Panc1 (cell line): ENCODE results near the gene B4GALT6. TPM values are rescaled to one million over a fixed set of nuclear protein-coding genes. Genes with fewer than 3 reads are reported as not detected.

Experiments used
- ATAC-seq: fragments of 200-7000 bp; cut with Tn5 transposase; 2 replicates; pipeline ENCODE4 v1.9.1; 2020; ENCODE audit warnings: mild to moderate bottlenecking, moderate library complexity
- BruUV-seq: library from RNA; stranded (reverse); fragments of 400-500 nt; replicated peaks from 2 replicates; lab custom pipeline; 2021; lab: Mats Ljungman, UMichigan
- CTCF ChIA-PET: fragments of 300-600 bp; sonication (Branson Sonifier 250); formaldehyde crosslinking; loops from one replicate; lab custom pipeline; 2022; ENCODE audit warnings: antibody characterized with exemption; lab: Charles Lee
- POLR2A ChIA-PET: fragments of 300-600 bp; sonication (Branson Sonifier 250); formaldehyde crosslinking; loops from one replicate; lab custom pipeline; 2022; ENCODE audit warnings: antibody characterized with exemption; lab: Charles Lee
- DNase-seq: peaks from one replicate; pipeline ENCODE4 v3.0.0-alpha.2; 2010; ENCODE audit warnings: low read depth, low spot score
- H3K27ac ChIP-seq: 2 replicates; pipeline ENCODE4 v1.5.1; 2011; ENCODE audit warnings: mild to moderate bottlenecking, low read length, inconsistent platforms
- H3K27me3 ChIP-seq: fragments of 200-500 bp; sonication (Bioruptor generic); 2 replicates; pipeline ENCODE4 v1.6.0; 2014; ENCODE audit warnings: low read length, inconsistent platforms; ENCODE audit not compliant: control insufficient read depth, insufficient read depth
- H3K36me3 ChIP-seq: fragments of 200-500 bp; sonication (Bioruptor generic); 2 replicates; pipeline ENCODE4 v1.5.1; 2014; ENCODE audit warnings: inconsistent platforms, mild to moderate bottlenecking, low read length, moderate library complexity; ENCODE audit not compliant: control insufficient read depth, insufficient read depth
- H3K4me1 ChIP-seq: 2 replicates; pipeline ENCODE4 v1.5.1; 2011; ENCODE audit warnings: inconsistent platforms, mild to moderate bottlenecking, low read length, moderate library complexity; ENCODE audit not compliant: control insufficient read depth, insufficient read depth
- H3K4me3 ChIP-seq, 2 experiments: 2 replicates each; pipeline ENCODE4 v1.5.1; 2011 to 2012; ENCODE audit warnings: low read depth in 2 of 2, low read length in 2 of 2, mild to moderate bottlenecking in 2 of 2, inconsistent platforms in 1 of 2, moderate library complexity in 1 of 2
- H3K9me3 ChIP-seq: fragments of 200-500 bp; sonication (Bioruptor generic); 2 replicates; pipeline ENCODE4 v1.5.1; 2014; ENCODE audit warnings: low read depth, mild to moderate bottlenecking, inconsistent platforms, low read length, moderate library complexity; ENCODE audit not compliant: control insufficient read depth, insufficient read depth
- POLR2AphosphoS5 ChIP-seq: IDR thresholded peaks from 2 replicates; pipeline ENCODE4 v1.6.1; 2012; ENCODE audit warnings: mild to moderate bottlenecking, low read depth, low read length, moderate library complexity
- SIN3A ChIP-seq: IDR thresholded peaks from 2 replicates; pipeline ENCODE4 v1.6.1; 2012; ENCODE audit warnings: low read depth, mild to moderate bottlenecking, low read length, moderate library complexity, borderline replicate concordance; ENCODE audit not compliant: insufficient read depth
- TCF7L2 ChIP-seq: IDR thresholded peaks from 2 replicates; pipeline ENCODE4 v1.6.1; 2011; ENCODE audit warnings: mild to moderate bottlenecking, low read depth, low read length, inconsistent platforms
- in situ Hi-C: cut with HindIII; loops from 2 replicates; pipeline ENCODE4 v1.10.0; 2016; ENCODE audit warnings: low sequenced_read_pairs, low pct_unique_long_range_greater_than_20kb
- intact Hi-C: fragments of 100-400 bp; cut with micrococcal nuclease; formaldehyde crosslinking; loops from one replicate; pipeline ENCODE4 v1.10.0; 2022; ENCODE audit not compliant: unreplicated experiment
- total RNA-seq: library from RNA; stranded (reverse); gene quantifications from one replicate; pipeline ENCODE4 v1.2.1, GENCODE V29; 2021; ENCODE audit not compliant: unreplicated experiment
- TF ChIP-seq, protein P1 (sequence below): fragments of 450-650 bp; IDR thresholded peaks from 2 replicates; pipeline ENCODE4 v1.5.1; 2017; ENCODE audit warnings: mild to moderate bottlenecking
- TF ChIP-seq, protein P2 (sequence below), 2 experiments: IDR thresholded peaks; 2 replicates each; pipeline ENCODE4 v1.6.1; 2011 to 2012; ENCODE audit warnings: low read depth in 2 of 2, control low read depth in 1 of 2, low read length in 1 of 2, mild to moderate bottlenecking in 1 of 2, moderate library complexity in 1 of 2; ENCODE audit not compliant: insufficient read depth in 1 of 2

The B4GALT6 gene
- total RNA-seq, 1 experiment from 2014 or later: 36.3 TPM

DNA sequence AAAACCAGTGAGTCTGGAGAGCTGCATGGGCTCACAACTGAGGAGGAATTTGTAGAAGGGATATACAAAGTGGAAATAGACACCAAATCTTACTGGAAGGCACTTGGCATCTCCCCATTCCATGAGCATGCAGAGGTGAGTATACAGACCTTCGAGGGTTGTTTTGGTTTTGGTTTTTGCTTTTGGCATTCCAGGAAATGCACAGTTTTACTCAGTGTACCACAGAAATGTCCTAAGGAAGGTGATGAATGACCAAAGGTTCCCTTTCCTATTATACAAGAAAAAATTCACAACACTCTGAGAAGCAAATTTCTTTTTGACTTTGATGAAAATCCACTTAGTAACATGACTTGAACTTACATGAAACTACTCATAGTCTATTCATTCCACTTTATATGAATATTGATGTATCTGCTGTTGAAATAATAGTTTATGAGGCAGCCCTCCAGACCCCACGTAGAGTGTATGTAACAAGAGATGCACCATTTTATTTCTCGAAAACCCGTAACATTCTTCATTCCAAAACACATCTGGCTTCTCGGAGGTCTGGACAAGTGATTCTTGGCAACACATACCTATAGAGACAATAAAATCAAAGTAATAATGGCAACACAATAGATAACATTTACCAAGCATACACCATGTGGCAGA lies 89.1 kb downstream of the B4GALT6 start:
- Histone ChIP-seq H3K4me3 (no peak overlapping the region), H3K36me3 (no peaks in the 10 kb centered on the region), H3K27ac (no peak overlapping the region), H3K4me1 (no peaks in the 10 kb centered on the region), H3K27me3 (no peaks in the 10 kb centered on the region; the same call in 1 of the 2 replicates), H3K9me3 (no peaks in the 10 kb centered on the region)
- intact Hi-C loops (no loop called here), in situ Hi-C loops (no loop called here)
- ATAC-seq: no peak
- BruUV-seq: no TSS peak
- no peak for DNase-seq
- ChIA-PET POLR2A (no interaction called here), CTCF (no interaction called here)
- TF ChIP-seq, protein P1, sequence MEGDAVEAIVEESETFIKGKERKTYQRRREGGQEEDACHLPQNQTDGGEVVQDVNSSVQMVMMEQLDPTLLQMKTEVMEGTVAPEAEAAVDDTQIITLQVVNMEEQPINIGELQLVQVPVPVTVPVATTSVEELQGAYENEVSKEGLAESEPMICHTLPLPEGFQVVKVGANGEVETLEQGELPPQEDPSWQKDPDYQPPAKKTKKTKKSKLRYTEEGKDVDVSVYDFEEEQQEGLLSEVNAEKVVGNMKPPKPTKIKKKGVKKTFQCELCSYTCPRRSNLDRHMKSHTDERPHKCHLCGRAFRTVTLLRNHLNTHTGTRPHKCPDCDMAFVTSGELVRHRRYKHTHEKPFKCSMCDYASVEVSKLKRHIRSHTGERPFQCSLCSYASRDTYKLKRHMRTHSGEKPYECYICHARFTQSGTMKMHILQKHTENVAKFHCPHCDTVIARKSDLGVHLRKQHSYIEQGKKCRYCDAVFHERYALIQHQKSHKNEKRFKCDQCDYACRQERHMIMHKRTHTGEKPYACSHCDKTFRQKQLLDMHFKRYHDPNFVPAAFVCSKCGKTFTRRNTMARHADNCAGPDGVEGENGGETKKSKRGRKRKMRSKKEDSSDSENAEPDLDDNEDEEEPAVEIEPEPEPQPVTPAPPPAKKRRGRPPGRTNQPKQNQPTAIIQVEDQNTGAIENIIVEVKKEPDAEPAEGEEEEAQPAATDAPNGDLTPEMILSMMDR: no peak
- TF ChIP-seq POLR2AphosphoS5 (no peak), TCF7L2 (no peak)
- TF ChIP-seq, protein P2, sequence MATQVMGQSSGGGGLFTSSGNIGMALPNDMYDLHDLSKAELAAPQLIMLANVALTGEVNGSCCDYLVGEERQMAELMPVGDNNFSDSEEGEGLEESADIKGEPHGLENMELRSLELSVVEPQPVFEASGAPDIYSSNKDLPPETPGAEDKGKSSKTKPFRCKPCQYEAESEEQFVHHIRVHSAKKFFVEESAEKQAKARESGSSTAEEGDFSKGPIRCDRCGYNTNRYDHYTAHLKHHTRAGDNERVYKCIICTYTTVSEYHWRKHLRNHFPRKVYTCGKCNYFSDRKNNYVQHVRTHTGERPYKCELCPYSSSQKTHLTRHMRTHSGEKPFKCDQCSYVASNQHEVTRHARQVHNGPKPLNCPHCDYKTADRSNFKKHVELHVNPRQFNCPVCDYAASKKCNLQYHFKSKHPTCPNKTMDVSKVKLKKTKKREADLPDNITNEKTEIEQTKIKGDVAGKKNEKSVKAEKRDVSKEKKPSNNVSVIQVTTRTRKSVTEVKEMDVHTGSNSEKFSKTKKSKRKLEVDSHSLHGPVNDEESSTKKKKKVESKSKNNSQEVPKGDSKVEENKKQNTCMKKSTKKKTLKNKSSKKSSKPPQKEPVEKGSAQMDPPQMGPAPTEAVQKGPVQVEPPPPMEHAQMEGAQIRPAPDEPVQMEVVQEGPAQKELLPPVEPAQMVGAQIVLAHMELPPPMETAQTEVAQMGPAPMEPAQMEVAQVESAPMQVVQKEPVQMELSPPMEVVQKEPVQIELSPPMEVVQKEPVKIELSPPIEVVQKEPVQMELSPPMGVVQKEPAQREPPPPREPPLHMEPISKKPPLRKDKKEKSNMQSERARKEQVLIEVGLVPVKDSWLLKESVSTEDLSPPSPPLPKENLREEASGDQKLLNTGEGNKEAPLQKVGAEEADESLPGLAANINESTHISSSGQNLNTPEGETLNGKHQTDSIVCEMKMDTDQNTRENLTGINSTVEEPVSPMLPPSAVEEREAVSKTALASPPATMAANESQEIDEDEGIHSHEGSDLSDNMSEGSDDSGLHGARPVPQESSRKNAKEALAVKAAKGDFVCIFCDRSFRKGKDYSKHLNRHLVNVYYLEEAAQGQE (IDR thresholded peaks at IDR 0.05; ENCODE audit: insufficient read depth in 1 of 2, low read depth in 2 of 2, low read length in 1 of 2): no peak

DNA sequence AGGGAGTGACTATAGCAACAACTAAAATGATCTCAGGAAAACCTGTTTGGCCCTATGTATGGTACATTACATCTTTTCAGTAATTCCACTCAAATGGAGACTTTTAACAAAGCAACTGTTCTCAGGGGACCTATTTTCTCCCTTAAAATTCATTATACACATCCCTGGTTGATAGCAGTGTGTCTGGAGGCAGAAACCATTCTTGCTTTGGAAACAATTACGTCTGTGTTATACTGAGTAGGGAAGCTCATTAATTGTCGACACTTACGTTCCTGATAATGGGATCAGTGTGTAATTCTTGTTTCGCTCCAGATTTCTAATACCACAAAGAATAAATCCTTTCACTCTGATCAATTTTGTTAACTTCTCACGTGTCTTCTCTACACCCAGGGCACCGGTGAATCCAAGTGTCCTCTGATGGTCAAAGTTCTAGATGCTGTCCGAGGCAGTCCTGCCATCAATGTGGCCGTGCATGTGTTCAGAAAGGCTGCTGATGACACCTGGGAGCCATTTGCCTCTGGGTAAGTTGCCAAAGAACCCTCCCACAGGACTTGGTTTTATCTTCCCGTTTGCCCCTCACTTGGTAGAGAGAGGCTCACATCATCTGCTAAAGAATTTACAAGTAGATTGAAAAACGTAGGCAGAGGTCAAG lies 91.7 kb downstream of the B4GALT6 start:
- DNase-seq: no peak
- no TSS peak for BruUV-seq
- intact Hi-C loops (no loop called here), in situ Hi-C loops (no loop called here)
- Histone ChIP-seq H3K27me3 (no peaks in the 10 kb centered on the region; the same call in 1 of the 2 replicates), H3K4me1 (no peaks in the 10 kb centered on the region), H3K9me3 (no peaks in the 10 kb centered on the region), H3K4me3 (no peak overlapping the region), H3K27ac (no peak overlapping the region), H3K36me3 (no peaks in the 10 kb centered on the region)
- ChIA-PET POLR2A (no interaction called here), CTCF (no interaction called here)
- ATAC-seq: no peak
- TF ChIP-seq, protein P2 (IDR thresholded peaks at IDR 0.05; ENCODE audit: insufficient read depth in 1 of 2, low read depth in 2 of 2, low read length in 1 of 2): no peak
- TF ChIP-seq, protein P1: no peak
- TF ChIP-seq POLR2AphosphoS5 (no peak), TCF7L2 (no peak), SIN3A (no peak)
